NCI-H128 (cell line): ENCODE data around the gene TMEM171.

Source experiments
- DNase-seq: peaks from one replicate; lab custom pipeline; 2025; ENCODE audit not compliant: unreplicated experiment; lab: John Stamatoyannopoulos, UW

The TMEM171 gene

GRCh38 chr5:73119451-73120157, 771 bp upstream of the TMEM171 start:
- no peak for DNase-seq

GRCh38 chr5:73121119-73121463, 716 bp downstream of the TMEM171 start:
- DNase-seq, result no peak

GRCh38 chr5:73122875-73123810, 2.8 kb downstream of the TMEM171 start:
- DNase-seq, result no peak

- DNase-seq, result no peak
Measured at GRCh38 chr5:73125289-73125688, 4.9 kb downstream of the TMEM171 start.

- DNase-seq, result no peak
Measured at GRCh38 chr5:73126381-73126780, 6.0 kb downstream of the TMEM171 start.

GRCh38 chr5:73126957-73127356, 6.6 kb downstream of the TMEM171 start:
- DNase-seq, result no peak

GRCh38 chr5:73129143-73129542, 8.8 kb downstream of the TMEM171 start:
- no peak for DNase-seq

GRCh38 chr5:73130811-73131210, 10.4 kb downstream of the TMEM171 start:
- no peak for DNase-seq

GRCh38 chr5:73131711-73132425, 11.5 kb downstream of the TMEM171 start:
- no peak for DNase-seq

- no peak for DNase-seq
Measured at GRCh38 chr5:73132759-73133158, 12.4 kb downstream of the TMEM171 start.

GRCh38 chr5:73135021-73135420, 14.6 kb downstream of the TMEM171 start:
- no peak for DNase-seq

- DNase-seq, result no peak
Measured at GRCh38 chr5:73135429-73136054, 15.2 kb downstream of the TMEM171 start.

GRCh38 chr5:73136055-73136562, 15.7 kb downstream of the TMEM171 start:
- no peak for DNase-seq

- no peak for DNase-seq
Measured at GRCh38 chr5:73137563-73138530, 17.5 kb downstream of the TMEM171 start.

- DNase-seq, result no peak
Measured at GRCh38 chr5:73139485-73139884, 19.1 kb downstream of the TMEM171 start.

GRCh38 chr5:73140801-73141200, 20.4 kb downstream of the TMEM171 start:
- DNase-seq, result no peak

- no peak for DNase-seq
Measured at GRCh38 chr5:73142035-73142434, 21.7 kb downstream of the TMEM171 start.

GRCh38 chr5:73143716-73144115, 23.3 kb downstream of the TMEM171 start:
- no peak for DNase-seq

GRCh38 chr5:73149540-73149939, 29.2 kb downstream of the TMEM171 start:
- no peak for DNase-seq

- no peak for DNase-seq
Measured at GRCh38 chr5:73150876-73151275, 30.5 kb downstream of the TMEM171 start.
